DOHH2 (cell line): ENCODE data around the gene COL13A1.

Source experiments
- H3F3A ChIP-seq: fragments of 200-600 bp; sonication (generic), shearing (Covaris generic); 2 replicates; pipeline ENCODE4 v1.6.0; 2016; ENCODE audit warnings: antibody characterized with exemption, mild to moderate bottlenecking; ENCODE audit not compliant: control insufficient read depth, insufficient read depth
- H3K27ac ChIP-seq: fragments of 200-600 bp; sonication (generic); 2 replicates; pipeline ENCODE4 v1.5.1; 2014; ENCODE audit warnings: low read depth, mild to moderate bottlenecking, low read length, moderate library complexity
- H3K27me3 ChIP-seq: fragments of 200-600 bp; sonication (generic); 2 replicates; pipeline ENCODE4 v1.6.1; 2014; ENCODE audit warnings: mild to moderate bottlenecking, low read length, mixed read lengths; ENCODE audit not compliant: control insufficient read depth
- H3K36me3 ChIP-seq: fragments of 200-600 bp; sonication (generic); 2 replicates; pipeline ENCODE4 v1.6.1; 2014; ENCODE audit warnings: mild to moderate bottlenecking, low read length, moderate library complexity, mixed read lengths; ENCODE audit not compliant: control insufficient read depth
- H3K4me1 ChIP-seq: fragments of 200-600 bp; sonication (generic); 2 replicates; pipeline ENCODE4 v1.6.1; 2014; ENCODE audit warnings: mild to moderate bottlenecking, low read length, mixed read lengths; ENCODE audit not compliant: control insufficient read depth
- H3K4me2 ChIP-seq: fragments of 200-600 bp; sonication (generic); 2 replicates; pipeline ENCODE4 v1.6.0; 2014; ENCODE audit warnings: mild to moderate bottlenecking, low read length, moderate library complexity
- H3K4me3 ChIP-seq: fragments of 200-600 bp; sonication (generic); 2 replicates; pipeline ENCODE4 v1.5.1; 2014; ENCODE audit warnings: mild to moderate bottlenecking, low read length, mixed read lengths
- H3K79me2 ChIP-seq: fragments of 200-600 bp; sonication (generic); 2 replicates; pipeline ENCODE4 v1.6.1; 2014; ENCODE audit warnings: mild to moderate bottlenecking, low read length, mixed read lengths; ENCODE audit not compliant: control insufficient read depth
- H3K9me2 ChIP-seq: fragments of 200-600 bp; sonication (generic); replicated peaks from 2 replicates; pipeline ENCODE4 v1.6.1; 2014; ENCODE audit warnings: mild to moderate bottlenecking, low read length, mixed read lengths; ENCODE audit not compliant: control insufficient read depth
- H3K9me3 ChIP-seq: fragments of 200-600 bp; sonication (generic); 2 replicates; pipeline ENCODE4 v1.6.1; 2014; ENCODE audit warnings: antibody characterized with exemption, low read length, mixed read lengths; ENCODE audit not compliant: control insufficient read depth, insufficient read depth
- H4K20me1 ChIP-seq: fragments of 200-600 bp; sonication (generic); 2 replicates; pipeline ENCODE4 v1.6.0; 2014; ENCODE audit warnings: low read depth, mild to moderate bottlenecking, antibody characterized with exemption, low read length, moderate library complexity; ENCODE audit not compliant: control insufficient read depth, insufficient read depth
- CTCF ChIP-seq: fragments of 200-600 bp; sonication (generic); IDR thresholded peaks from one replicate; pipeline ENCODE4 v1.5.1; 2014; ENCODE audit warnings: antibody characterized with exemption, mild to moderate bottlenecking, low read depth, low read length; ENCODE audit not compliant: poor library complexity, severe bottlenecking
- EZH2phosphoT487 ChIP-seq: fragments of 200-600 bp; sonication (generic); IDR thresholded peaks from 2 replicates; pipeline ENCODE4 v1.6.1; 2017; ENCODE audit warnings: borderline replicate concordance, mild to moderate bottlenecking, antibody characterized with exemption, low read length, moderate library complexity, mixed read lengths

The COL13A1 gene

GRCh38 chr10:69904533-69904932 lies 102.8 kb downstream of the COL13A1 start:
- Histone ChIP-seq H3K4me2 (no peak overlapping the region), H3F3A (no peaks in the 10 kb centered on the region), H3K36me3 (no peaks in the 10 kb centered on the region), H3K79me2 (no peaks in the 10 kb centered on the region), H4K20me1 (no peaks in the 10 kb centered on the region), H3K9me3 (no peaks in the 10 kb centered on the region), H3K9me2 (no peaks in the 10 kb centered on the region), H3K27me3 (peaks cover 3% of the 10 kb centered on the region; the same call in 1 of the 2 replicates), H3K4me3 (no peak overlapping the region), H3K4me1 (no peaks in the 10 kb centered on the region), H3K27ac (no peak overlapping the region)
- no peak for TF ChIP-seq EZH2phosphoT487
- TF ChIP-seq CTCF = no peak

- Histone ChIP-seq H3K27ac (no peak overlapping the region), H3K4me3 (no peak overlapping the region), H3K4me2 (no peak overlapping the region), H3K9me2 (no peaks in the 10 kb centered on the region), H3F3A (no peaks in the 10 kb centered on the region), H3K27me3 (peaks cover 3% of the 10 kb centered on the region), H3K9me3 (no peaks in the 10 kb centered on the region), H4K20me1 (no peaks in the 10 kb centered on the region), H3K36me3 (no peaks in the 10 kb centered on the region), H3K4me1 (no peaks in the 10 kb centered on the region), H3K79me2 (no peaks in the 10 kb centered on the region)
- TF ChIP-seq EZH2phosphoT487 (no peak), CTCF (no peak)
Observed at GRCh38 chr10:69906425-69906824, 104.7 kb downstream of the COL13A1 start.

GRCh38 chr10:69907517-69907916 lies 105.8 kb downstream of the COL13A1 start:
- Histone ChIP-seq H3K4me2 (no peak overlapping the region), H3K79me2 (no peaks in the 10 kb centered on the region), H3F3A (no peaks in the 10 kb centered on the region), H3K4me3 (no peak overlapping the region), H3K9me2 (no peaks in the 10 kb centered on the region), H3K36me3 (no peaks in the 10 kb centered on the region), H3K27me3 (peaks cover 3% of the 10 kb centered on the region), H3K9me3 (no peaks in the 10 kb centered on the region), H3K4me1 (no peaks in the 10 kb centered on the region), H4K20me1 (no peaks in the 10 kb centered on the region), H3K27ac (no peak overlapping the region)
- TF ChIP-seq EZH2phosphoT487 (no peak), CTCF (no peak)

GRCh38 chr10:69908124-69908523 lies 106.4 kb downstream of the COL13A1 start:
- no peaks in the 10 kb centered on the region for H3K9me2 ChIP-seq
- no peak overlapping the region for H3K4me2 ChIP-seq
- peaks cover 3% of the 10 kb centered on the region for H3K27me3 ChIP-seq
- H3K9me3 ChIP-seq = no peaks in the 10 kb centered on the region
- H4K20me1 ChIP-seq = no peaks in the 10 kb centered on the region
- no peaks in the 10 kb centered on the region for H3K36me3 ChIP-seq
- H3K27ac ChIP-seq = no peak overlapping the region
- no peak overlapping the region for H3K4me3 ChIP-seq
- H3F3A ChIP-seq = no peaks in the 10 kb centered on the region
- no peaks in the 10 kb centered on the region for H3K4me1 ChIP-seq
- H3K79me2 ChIP-seq = no peaks in the 10 kb centered on the region
- no peak for TF ChIP-seq EZH2phosphoT487
